Measurements from ENCODE around the gene PRMT3. TPM values are rescaled to one million over a fixed set of nuclear protein-coding genes. Genes with fewer than 3 reads are reported as not detected.

PRMT3 gene
- total and polyA plus RNA-seq, 2 donors (not counting 1 experiment from before 2014, with no cell fraction given): 6.0 to 18.3 TPM

DNA sequence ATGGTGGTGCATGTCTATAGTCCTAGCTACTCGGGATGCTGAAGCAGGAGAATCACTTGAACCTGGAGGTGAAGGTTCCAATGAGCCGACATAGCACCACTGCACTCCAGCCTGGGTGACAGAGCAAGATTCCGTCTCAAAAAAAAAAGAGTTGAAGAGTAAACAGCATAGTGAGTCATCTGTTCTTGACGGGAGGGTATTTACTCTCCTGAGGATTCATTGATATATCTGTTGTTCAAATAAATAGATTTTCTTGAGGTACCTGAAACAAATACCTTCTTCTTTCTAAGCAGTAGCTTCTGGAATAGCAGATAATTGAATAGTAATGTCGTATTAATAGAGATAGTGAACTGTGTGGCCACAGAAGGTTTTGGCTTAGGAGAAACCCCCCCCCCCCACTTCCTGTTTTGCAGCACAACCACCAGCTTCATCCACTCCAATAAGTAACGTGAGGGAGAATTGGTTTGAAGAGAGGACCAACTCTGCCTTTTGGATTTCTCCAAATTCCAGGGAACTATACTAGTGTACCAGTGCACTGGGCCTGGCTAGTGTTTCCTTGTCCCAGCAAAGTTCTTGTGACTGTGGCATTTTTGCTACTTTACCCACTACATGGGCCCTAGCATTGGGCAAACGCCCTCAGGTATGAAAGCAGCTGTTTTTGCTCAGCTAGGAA is 90.0 kb downstream of the PRMT3 start:
- Mint-ChIP-seq H3K4me3 (no peak overlapping the region), H3K27me3 (no peaks in the 10 kb centered on the region), H3K4me1 (peaks cover 24% of the 10 kb centered on the region), H3K9me3 (ENCODE audit: insufficient read depth) (no peaks in the 10 kb centered on the region), H3K27ac (no peak overlapping the region)
- Histone ChIP-seq H2AFZ (ENCODE audit: insufficient read depth, low read depth, low read length, poor library complexity, severe bottlenecking) (no peak overlapping the region), H4K20me1 (ENCODE audit: control insufficient read depth, insufficient read depth, low read length, poor library complexity, severe bottlenecking) (no peaks in the 10 kb centered on the region), H3K36me3 (replicated peaks in 1 of 2; ENCODE audit: control extremely low read depth in 1 of 2, control insufficient read depth in 1 of 2, extremely low read depth in 1 of 2, insufficient read depth in 2 of 2, low read length in 1 of 2) (peaks cover 4 to 5% of the 10 kb centered on the region in 2 experiments), H3K27me3 (replicated peaks in 1 of 4; ENCODE audit: control extremely low read depth in 1 of 4, control insufficient read depth in 3 of 4, insufficient read depth in 4 of 4, low read length in 3 of 4) (no peaks in the 10 kb centered on the region), H3K9ac (ENCODE audit: low read length) (no peak overlapping the region), H3K4me1 (ENCODE audit: control insufficient read depth in 2 of 2, insufficient read depth in 2 of 2, low read length in 2 of 2) (peaks cover 12 to 25% of the 10 kb centered on the region in 2 donors), H3K4me3 (ENCODE audit: control extremely low read depth in 1 of 5, extremely low read depth in 1 of 5, insufficient read depth in 1 of 5, low read depth in 2 of 5, low read length in 4 of 5) (no peak overlapping the region), H3K4me2 (replicated peaks; ENCODE audit: low read depth, low read length, poor library complexity, severe bottlenecking) (no peak overlapping the region), H3K9me3 (ENCODE audit: control extremely low read depth in 1 of 3, control insufficient read depth in 2 of 3, insufficient read depth in 1 of 3, low read length in 2 of 3) (no peaks in the 10 kb centered on the region), H3K27ac (ENCODE audit: low read length in 2 of 2) (no peak overlapping the region), H3K79me2 (ENCODE audit: control insufficient read depth, insufficient read depth, low read length) (no peaks in the 10 kb centered on the region)
- ATAC-seq (ENCODE audit: low read depth) (no peak), DNase-seq (no peak)
- CTCF ChIA-PET: no interaction called here
- 100% methylated on average over 2 of the region's 7 CpGs for WGBS (ENCODE audit: insufficient coverage)
- POLR2A ChIA-PET: no interaction called here
- TF ChIP-seq EZH2 (IDR thresholded peaks at IDR 0.05; ENCODE audit: borderline replicate concordance, insufficient read depth, low read depth, low read length, poor library complexity, severe bottlenecking): no peak
- TF ChIP-seq, protein P1, sequence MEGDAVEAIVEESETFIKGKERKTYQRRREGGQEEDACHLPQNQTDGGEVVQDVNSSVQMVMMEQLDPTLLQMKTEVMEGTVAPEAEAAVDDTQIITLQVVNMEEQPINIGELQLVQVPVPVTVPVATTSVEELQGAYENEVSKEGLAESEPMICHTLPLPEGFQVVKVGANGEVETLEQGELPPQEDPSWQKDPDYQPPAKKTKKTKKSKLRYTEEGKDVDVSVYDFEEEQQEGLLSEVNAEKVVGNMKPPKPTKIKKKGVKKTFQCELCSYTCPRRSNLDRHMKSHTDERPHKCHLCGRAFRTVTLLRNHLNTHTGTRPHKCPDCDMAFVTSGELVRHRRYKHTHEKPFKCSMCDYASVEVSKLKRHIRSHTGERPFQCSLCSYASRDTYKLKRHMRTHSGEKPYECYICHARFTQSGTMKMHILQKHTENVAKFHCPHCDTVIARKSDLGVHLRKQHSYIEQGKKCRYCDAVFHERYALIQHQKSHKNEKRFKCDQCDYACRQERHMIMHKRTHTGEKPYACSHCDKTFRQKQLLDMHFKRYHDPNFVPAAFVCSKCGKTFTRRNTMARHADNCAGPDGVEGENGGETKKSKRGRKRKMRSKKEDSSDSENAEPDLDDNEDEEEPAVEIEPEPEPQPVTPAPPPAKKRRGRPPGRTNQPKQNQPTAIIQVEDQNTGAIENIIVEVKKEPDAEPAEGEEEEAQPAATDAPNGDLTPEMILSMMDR (IDR thresholded peaks at IDR 0.05): no peak
- intact Hi-C loops (cut with micrococcal nuclease): no loop called here

DNA sequence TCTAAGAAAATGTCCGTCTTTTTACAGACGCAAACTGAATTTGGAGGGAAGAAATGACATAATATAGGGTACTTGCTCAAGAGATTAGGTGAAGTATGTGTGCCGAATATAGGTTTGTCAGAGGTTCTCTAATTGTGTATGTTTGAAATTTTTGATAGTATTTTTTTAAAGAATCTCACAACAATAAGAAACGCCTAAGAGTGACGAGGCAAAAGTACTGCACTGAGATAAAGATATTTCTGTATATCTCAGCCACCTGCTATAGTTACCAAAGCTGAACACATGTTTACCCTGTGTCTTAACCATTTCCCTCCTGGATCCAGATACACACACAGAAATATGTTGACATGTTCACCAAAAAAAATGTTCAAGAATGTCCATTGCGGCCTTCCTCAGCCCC is 92.0 kb downstream of the PRMT3 start:
- no CpG with 5 or more reads among the region's 6 CpGs for WGBS (ENCODE audit: insufficient coverage)
- no peak for ATAC-seq (ENCODE audit: low read depth)
- no peak overlapping the region for H2AFZ ChIP-seq (ENCODE audit: insufficient read depth, low read depth, low read length, poor library complexity, severe bottlenecking)
- H3K27ac ChIP-seq (ENCODE audit: low read length in 2 of 2): no peak overlapping the region
- H3K9ac ChIP-seq (ENCODE audit: low read length): no peak overlapping the region
- H3K27me3 Mint-ChIP-seq: no peaks in the 10 kb centered on the region
- H3K4me3 Mint-ChIP-seq: no peak overlapping the region
- no peaks in the 10 kb centered on the region for H3K9me3 Mint-ChIP-seq (ENCODE audit: insufficient read depth)
- H3K4me3 ChIP-seq (ENCODE audit: control extremely low read depth in 1 of 5, extremely low read depth in 1 of 5, insufficient read depth in 1 of 5, low read depth in 2 of 5, low read length in 4 of 5): no peak overlapping the region
- ChIA-PET POLR2A (no interaction called here), CTCF (no interaction called here)
- peaks cover 10 to 19% of the 10 kb centered on the region in 2 donors for H3K4me1 ChIP-seq (ENCODE audit: control insufficient read depth in 2 of 2, insufficient read depth in 2 of 2, low read length in 2 of 2)
- H3K27me3 ChIP-seq (replicated peaks in 1 of 4; ENCODE audit: control extremely low read depth in 1 of 4, control insufficient read depth in 3 of 4, insufficient read depth in 4 of 4, low read length in 3 of 4): no peaks in the 10 kb centered on the region
- H3K4me2 ChIP-seq (replicated peaks; ENCODE audit: low read depth, low read length, poor library complexity, severe bottlenecking): no peak overlapping the region
- no peak for DNase-seq
- H3K9me3 ChIP-seq (ENCODE audit: control extremely low read depth in 1 of 3, control insufficient read depth in 2 of 3, insufficient read depth in 1 of 3, low read length in 2 of 3): no peaks in the 10 kb centered on the region
- peaks cover 18% of the 10 kb centered on the region for H3K4me1 Mint-ChIP-seq
- peaks cover 4 to 8% of the 10 kb centered on the region in 2 experiments for H3K36me3 ChIP-seq (replicated peaks in 1 of 2; ENCODE audit: control extremely low read depth in 1 of 2, control insufficient read depth in 1 of 2, extremely low read depth in 1 of 2, insufficient read depth in 2 of 2, low read length in 1 of 2)
- H3K27ac Mint-ChIP-seq: no peak overlapping the region
- H4K20me1 ChIP-seq (ENCODE audit: control insufficient read depth, insufficient read depth, low read length, poor library complexity, severe bottlenecking): no peaks in the 10 kb centered on the region
- no peaks in the 10 kb centered on the region for H3K79me2 ChIP-seq (ENCODE audit: control insufficient read depth, insufficient read depth, low read length)
- TF ChIP-seq, protein P1 (IDR thresholded peaks at IDR 0.05): no peak
- no peak for TF ChIP-seq EZH2 (IDR thresholded peaks at IDR 0.05; ENCODE audit: borderline replicate concordance, insufficient read depth, low read depth, low read length, poor library complexity, severe bottlenecking)
- intact Hi-C loops (cut with micrococcal nuclease): no loop called here
